GM19099 (cell line): ENCODE measurements around the gene CRTC1.

Experiments
- POLR2A ChIP-seq: IDR thresholded peaks from 3 replicates; pipeline ENCODE4 v1.6.1; 2011; ENCODE audit warnings: low read depth; ENCODE audit not compliant: insufficient read length; ENCODE audit errors: extremely low read depth

The CRTC1 gene

DNA sequence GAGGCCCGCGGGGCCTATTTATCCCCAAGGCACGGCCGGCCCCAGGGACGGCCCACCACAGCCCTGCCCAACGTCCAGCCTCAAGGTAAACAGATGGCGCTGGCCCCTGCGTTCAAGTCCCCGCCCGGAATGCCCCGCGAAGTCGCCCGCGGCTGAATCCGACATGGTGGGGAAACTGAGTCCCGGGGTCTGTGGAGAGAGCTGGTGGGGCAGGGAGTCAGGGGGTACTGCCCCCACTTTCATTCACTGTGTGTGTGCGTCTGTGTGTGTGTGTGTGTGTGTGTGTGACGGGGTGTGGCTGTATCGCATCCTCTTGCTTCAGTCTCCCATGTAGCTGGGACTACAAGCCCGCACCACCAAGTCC is 107.8 kb downstream of the CRTC1 start:
- no peak for TF ChIP-seq POLR2A

GRCh38 chr19:18792661-18793060 is 109.2 kb downstream of the CRTC1 start:
- TF ChIP-seq POLR2A = no peak

DNA sequence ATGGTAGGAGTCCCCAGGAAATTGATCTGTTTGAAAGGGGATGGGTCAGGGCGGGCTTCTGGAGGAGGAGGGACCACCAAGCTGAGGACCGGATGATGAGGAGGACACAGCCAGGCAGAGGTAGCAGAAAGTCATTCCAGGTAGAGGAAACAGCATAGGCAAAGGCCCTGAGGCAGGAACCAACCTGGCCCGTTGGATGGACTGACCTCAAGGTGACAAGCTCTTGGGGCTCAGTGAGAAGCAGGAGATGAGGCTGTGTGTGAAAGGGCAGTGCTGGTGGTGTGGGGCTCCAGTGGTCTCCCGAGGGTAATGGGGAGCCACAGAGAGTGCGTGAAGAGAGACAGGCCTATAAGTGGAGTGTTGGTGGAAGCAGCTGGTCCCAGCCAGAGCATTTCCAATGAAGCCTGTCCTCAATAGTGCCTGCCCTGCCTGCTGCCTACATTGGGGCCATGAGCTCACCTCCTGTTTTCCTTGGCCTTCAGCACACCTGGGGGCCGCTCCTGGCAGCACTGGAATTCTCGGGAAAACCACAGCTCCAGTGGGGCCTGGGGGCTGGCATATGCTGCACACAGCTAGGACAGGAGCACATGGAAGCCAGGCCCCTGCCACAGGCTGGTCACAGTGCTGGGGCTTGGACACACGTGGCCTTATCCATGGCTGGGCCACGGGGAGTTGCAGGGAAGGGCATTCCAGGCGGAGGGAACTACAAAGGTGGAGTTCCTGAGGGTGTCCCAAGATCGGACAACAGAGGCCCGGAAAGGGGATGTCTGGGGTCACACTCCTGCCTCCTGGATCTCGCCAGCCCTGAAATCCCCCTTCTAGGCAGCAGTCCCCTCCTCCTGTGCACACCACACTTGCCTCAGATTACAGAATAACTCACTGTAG is 109.9 kb downstream of the CRTC1 start:
- no peak for TF ChIP-seq POLR2A

- no peak for TF ChIP-seq POLR2A
Measured at GRCh38 chr19:18794029-18794313, 110.5 kb downstream of the CRTC1 start.

- no peak for TF ChIP-seq POLR2A
Measured at GRCh38 chr19:18794692-18795091, 111.2 kb downstream of the CRTC1 start.

GRCh38 chr19:18795540-18795939 is 112.1 kb downstream of the CRTC1 start:
- no peak for TF ChIP-seq POLR2A

DNA sequence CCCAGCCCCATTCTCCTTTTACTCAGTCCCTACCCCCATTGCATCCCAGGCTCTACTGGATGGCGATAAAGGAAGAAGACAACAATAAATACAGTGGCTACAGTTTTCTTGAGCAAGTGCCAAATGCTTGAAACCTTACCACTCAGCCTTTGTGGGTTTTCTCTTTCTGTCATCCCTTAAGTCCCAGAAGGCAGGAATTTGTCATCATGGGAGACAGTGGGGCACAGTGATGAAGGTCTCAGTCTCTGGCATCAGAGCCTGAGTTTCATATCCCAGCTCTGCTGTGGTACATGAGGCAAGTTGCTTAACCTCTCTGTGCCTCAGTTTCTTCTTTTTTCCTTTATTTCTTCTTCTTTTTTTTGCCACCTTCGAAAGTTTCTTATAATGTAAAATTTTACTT is 112.8 kb downstream of the CRTC1 start:
- TF ChIP-seq POLR2A = no peak

DNA sequence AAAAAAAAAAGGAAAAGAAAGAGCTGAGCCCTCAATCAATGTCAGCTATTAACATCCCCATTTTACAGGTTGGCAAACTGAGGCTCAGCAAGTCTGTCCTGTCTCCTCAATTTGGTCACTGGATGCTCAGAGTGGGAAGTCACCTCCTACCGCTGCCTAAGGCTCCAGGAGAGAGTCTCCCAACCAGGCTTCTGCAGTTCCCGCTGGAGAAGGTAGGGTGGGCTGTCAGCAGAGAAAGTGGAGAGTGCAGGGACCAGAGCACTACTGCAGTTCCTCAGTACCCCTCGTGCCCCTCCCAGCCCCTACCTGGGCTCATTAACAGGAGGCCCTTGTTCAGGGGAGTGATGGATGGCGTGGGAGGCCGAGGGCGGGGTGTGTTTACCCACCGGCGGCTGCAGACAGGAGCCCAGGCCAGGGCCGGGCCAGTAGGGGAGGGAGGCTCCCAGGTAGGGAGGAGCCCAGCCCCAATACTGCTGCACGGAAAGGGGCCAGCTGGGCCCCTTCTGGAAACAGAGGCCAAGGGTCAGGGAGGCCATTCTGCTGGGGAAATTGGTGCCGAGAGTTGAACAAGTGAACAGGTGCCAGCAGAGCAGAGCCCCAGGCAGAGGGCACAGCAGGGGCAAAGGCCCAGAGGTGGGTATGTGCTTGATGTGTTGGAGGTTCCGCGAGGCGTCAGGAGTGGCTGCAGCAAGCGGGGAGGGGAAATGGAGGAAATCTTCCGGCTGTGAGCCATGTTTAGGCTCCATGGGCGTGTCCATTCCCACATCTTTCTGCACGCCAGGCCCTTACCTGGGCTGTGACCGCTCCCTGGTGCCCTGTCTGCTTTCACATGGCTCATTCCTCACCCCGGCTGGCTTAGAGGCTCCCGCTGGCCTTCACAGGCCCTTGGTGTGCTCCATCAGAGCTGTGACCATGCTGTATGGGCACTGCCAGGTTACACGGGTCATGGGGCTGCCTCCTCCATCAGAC is 115.2 kb downstream of the CRTC1 start:
- TF ChIP-seq POLR2A = no peak

GRCh38 chr19:18799389-18799970 is 116.0 kb downstream of the CRTC1 start:
- no peak for TF ChIP-seq POLR2A

- no peak for TF ChIP-seq POLR2A
Measured at GRCh38 chr19:18800079-18800478, 116.6 kb downstream of the CRTC1 start.

- no peak for TF ChIP-seq POLR2A
Measured at GRCh38 chr19:18800636-18801035, 117.2 kb downstream of the CRTC1 start.

DNA sequence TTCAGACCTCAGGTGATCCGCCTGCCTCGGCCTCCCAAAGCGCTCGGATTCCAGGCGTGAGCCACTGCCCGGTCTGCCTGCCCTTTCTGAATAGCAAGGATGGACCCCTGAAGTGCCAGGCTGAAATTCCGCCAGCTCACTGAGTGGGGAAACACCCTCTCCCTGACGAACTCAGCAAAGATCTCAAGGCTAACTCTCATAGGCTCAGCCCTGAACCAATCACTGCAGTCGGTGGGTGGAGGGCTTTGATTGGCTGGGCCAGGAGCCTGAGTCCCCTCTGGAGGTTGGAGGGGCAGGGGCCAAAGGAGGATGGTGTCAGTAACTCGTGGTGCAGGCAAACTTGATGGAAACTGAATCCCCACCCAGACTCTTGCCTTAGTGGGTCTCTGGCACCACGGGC is 118.9 kb downstream of the CRTC1 start:
- no peak for TF ChIP-seq POLR2A

DNA sequence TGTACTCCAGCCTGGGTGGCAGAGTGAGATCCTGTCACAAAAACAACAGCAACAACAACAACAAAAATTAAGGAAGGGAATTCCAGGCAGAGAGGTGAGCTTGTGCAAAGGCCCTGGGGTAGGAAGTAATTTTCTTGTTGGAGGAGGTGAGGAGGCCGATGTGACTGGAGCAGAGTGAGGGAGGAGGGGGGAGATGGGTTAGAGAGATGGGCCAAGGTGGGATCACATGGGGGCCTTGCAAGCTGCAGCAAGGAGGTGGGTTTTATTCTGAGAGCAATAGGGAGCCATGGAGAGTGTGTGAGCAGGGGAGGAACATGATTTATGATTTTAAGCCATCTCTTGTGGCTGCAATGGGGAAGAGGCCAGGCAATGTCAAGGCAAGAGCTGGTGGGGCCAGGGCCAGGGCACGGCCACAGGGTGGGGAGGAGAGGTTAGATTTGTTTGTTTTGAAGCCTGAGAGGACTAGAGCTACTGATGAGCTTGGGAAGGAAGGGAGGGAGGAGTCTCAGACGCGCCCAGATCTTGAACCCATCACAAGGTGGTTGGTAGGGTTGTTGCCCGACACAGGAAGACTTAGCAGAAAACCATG is 120.2 kb downstream of the CRTC1 start:
- no peak for TF ChIP-seq POLR2A

DNA sequence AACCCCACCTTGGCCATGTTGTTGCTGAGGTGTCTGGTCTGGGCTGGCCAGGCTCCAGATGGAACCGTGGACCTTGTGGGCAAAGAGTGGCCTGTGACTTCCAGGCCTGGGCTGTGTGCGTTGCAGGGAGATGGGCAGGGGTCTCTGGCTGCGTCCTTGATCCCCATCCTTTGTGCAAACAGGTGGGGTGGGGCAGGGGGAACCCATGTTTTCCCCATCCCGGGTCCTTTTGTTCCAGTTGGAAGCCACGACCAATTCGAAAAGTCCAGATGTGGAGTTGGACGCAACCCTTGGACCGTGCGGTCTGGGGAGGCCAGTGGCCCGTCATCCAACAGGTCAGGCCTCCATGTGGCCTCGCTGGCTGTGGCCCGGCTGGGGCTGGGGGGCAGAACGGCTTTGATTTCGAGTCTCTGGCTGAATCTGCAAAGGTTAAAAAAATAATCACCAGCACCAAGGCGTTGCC is 120.7 kb downstream of the CRTC1 start:
- TF ChIP-seq POLR2A = no peak

DNA sequence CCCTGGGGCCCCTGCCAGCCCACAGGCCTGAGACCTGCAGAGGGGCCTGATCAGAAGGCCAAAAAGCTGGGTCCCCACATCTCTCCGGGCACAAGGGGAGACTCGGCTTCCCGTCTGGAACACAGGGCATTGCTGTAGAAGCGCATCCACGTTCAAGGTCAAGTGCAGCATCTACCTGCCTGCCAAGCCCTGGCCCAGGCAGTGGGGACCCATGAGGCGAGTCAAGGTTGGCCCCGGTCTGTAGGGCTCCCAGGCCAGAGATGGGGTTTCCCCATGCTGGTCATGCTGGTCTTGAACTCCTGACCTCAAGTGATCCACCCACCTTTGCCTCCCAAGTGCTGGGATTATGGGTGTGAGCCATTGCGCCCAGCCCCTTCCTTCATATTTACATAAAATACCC is 121.2 kb downstream of the CRTC1 start:
- TF ChIP-seq POLR2A = no peak
